ENCODE measurements around the gene IGSF9. TPM values are rescaled to one million over a fixed set of nuclear protein-coding genes. Genes with fewer than 3 reads are reported as not detected.

Gene IGSF9
- total RNA-seq, 2 donors from 2014 or later: 7.5 to 9.2 TPM

DNA sequence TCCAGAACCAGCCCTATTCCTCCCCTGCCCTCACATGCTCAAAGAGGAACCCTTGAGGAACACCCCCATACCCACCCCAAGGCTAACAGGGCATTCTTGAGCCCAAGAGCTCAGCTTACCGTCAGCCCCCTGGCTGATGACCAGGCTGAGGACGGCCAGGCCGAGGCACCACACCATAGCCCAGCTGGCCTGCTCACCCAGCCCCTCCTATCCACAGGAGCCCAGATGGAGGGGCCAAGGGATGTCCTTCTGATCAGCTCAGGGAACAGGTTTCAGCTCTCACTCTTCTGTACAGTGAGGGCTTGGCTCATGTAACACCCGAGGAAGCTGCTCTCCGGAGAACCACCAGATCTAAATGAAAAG is 2.2 kb downstream of the IGSF9 start:
- Mint-ChIP-seq H3K27me3 (ENCODE audit: insufficient read depth) (peaks cover 25% of the 10 kb centered on the region), H3K27ac (no peak overlapping the region), H3K4me1 (peaks cover 44% of the 10 kb centered on the region), H3K9me3 (no peaks in the 10 kb centered on the region), H3K36me3 (ENCODE audit: low read depth) (no peaks in the 10 kb centered on the region), H3K4me3 (no peak overlapping the region)
- Histone ChIP-seq H3K36me3 (ENCODE audit: control insufficient read depth, insufficient read depth, low read length) (no peaks in the 10 kb centered on the region), H3K27me3 (ENCODE audit: control insufficient read depth, insufficient read depth, low read length, poor library complexity, severe bottlenecking) (peaks cover 23% of the 10 kb centered on the region), H3K4me3 (ENCODE audit: low read length) (no peak overlapping the region), H3K9ac (ENCODE audit: extremely low read depth, low read length, poor library complexity, severe bottlenecking) (no peak overlapping the region), H3K4me1 (ENCODE audit: control insufficient read depth, insufficient read depth, low read length) (peaks cover 21% of the 10 kb centered on the region), H3K27ac (ENCODE audit: low read depth, low read length) (no peak overlapping the region), H3K9me3 (ENCODE audit: control insufficient read depth, low read length) (no peaks in the 10 kb centered on the region)
- WGBS, 2 experiments (ENCODE audit: insufficient coverage in 1 of 2, insufficient read length in 1 of 2): 76 to 80% methylated on average over 5 of the region's 5 CpGs
- DNase-seq: peak; percentile 26
- no peak for TF ChIP-seq CTCF (conservative IDR thresholded peaks at IDR 0.05)

DNA sequence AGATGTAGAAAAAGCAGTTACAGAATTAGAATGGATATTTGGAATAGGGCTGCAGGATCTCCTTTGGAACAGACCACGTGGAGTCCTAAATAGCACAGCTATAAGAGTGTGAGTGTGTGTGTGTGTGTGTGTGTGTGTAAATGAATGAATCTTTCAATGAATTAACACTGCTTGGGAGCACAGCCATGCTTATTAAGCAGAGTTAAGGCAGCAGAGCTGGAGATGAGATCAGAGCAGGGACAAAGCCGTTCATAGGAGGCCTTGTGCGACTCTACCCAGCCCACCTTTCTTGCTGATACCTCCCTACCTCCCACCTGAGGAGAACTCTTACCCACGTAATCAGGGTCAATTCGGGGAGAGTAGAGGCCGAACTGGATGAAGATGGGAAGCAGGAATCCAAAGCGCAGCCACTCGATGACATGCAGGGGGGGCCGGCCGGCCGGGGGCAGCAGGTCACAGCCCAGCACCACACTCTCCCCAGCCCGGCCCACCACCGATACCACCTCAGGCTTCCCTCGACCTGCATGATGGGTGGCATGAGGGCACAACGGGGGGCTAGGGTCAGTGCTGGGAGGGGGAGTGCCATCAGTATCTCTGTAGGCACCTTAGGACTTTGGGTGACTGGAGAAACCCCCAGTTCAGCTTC is 2.7 kb downstream of the IGSF9 start:
- peak; percentile 29 for DNase-seq
- Mint-ChIP-seq H3K36me3 (ENCODE audit: low read depth) (no peaks in the 10 kb centered on the region), H3K27ac (no peak overlapping the region), H3K27me3 (ENCODE audit: insufficient read depth) (peaks cover 25% of the 10 kb centered on the region), H3K9me3 (no peaks in the 10 kb centered on the region), H3K4me1 (peaks cover 49% of the 10 kb centered on the region), H3K4me3 (no peak overlapping the region)
- Histone ChIP-seq H3K27me3 (ENCODE audit: control insufficient read depth, insufficient read depth, low read length, poor library complexity, severe bottlenecking) (peaks cover 23% of the 10 kb centered on the region), H3K4me1 (ENCODE audit: control insufficient read depth, insufficient read depth, low read length) (peaks cover 24% of the 10 kb centered on the region), H3K4me3 (ENCODE audit: low read length) (no peak overlapping the region), H3K27ac (ENCODE audit: low read depth, low read length) (no peak overlapping the region), H3K9me3 (ENCODE audit: control insufficient read depth, low read length) (no peaks in the 10 kb centered on the region), H3K9ac (ENCODE audit: extremely low read depth, low read length, poor library complexity, severe bottlenecking) (no peak overlapping the region), H3K36me3 (ENCODE audit: control insufficient read depth, insufficient read depth, low read length) (no peaks in the 10 kb centered on the region)
- TF ChIP-seq CTCF (conservative IDR thresholded peaks at IDR 0.05): no peak
- 85 to 93% methylated on average over 3 to 15 of the region's 15 CpGs for WGBS, 2 experiments (ENCODE audit: insufficient coverage in 1 of 2, insufficient read length in 1 of 2)

- H3K4me1 Mint-ChIP-seq: peaks cover 58% of the 10 kb centered on the region
- no peak for TF ChIP-seq CTCF (conservative IDR thresholded peaks at IDR 0.05)
- Histone ChIP-seq H3K4me3 (ENCODE audit: low read length) (no peak overlapping the region), H3K4me1 (ENCODE audit: control insufficient read depth, insufficient read depth, low read length) (peaks cover 33% of the 10 kb centered on the region), H3K27ac (ENCODE audit: low read depth, low read length) (peak overlapping the region; percentile 90), H3K9me3 (ENCODE audit: control insufficient read depth, low read length) (no peaks in the 10 kb centered on the region), H3K9ac (ENCODE audit: extremely low read depth, low read length, poor library complexity, severe bottlenecking) (no peak overlapping the region), H3K36me3 (ENCODE audit: control insufficient read depth, insufficient read depth, low read length) (no peaks in the 10 kb centered on the region), H3K27me3 (ENCODE audit: control insufficient read depth, insufficient read depth, low read length, poor library complexity, severe bottlenecking) (peaks cover 23% of the 10 kb centered on the region)
- H3K36me3 Mint-ChIP-seq (ENCODE audit: low read depth): no peaks in the 10 kb centered on the region
- H3K4me3 Mint-ChIP-seq: no peak overlapping the region
- peaks cover 21% of the 10 kb centered on the region for H3K27me3 Mint-ChIP-seq (ENCODE audit: insufficient read depth)
- no peak overlapping the region for H3K27ac Mint-ChIP-seq
- WGBS, 2 experiments (ENCODE audit: insufficient coverage in 1 of 2, insufficient read length in 1 of 2): 87 to 94% methylated on average over 6 to 14 of the region's 15 CpGs
- H3K9me3 Mint-ChIP-seq: no peaks in the 10 kb centered on the region
- no peak for DNase-seq
These were observed 3.5 kb downstream of the IGSF9 start for GRCh38 chr1:159941591-159942560.
